ENCODE measurements around the gene EML6.

DNA sequence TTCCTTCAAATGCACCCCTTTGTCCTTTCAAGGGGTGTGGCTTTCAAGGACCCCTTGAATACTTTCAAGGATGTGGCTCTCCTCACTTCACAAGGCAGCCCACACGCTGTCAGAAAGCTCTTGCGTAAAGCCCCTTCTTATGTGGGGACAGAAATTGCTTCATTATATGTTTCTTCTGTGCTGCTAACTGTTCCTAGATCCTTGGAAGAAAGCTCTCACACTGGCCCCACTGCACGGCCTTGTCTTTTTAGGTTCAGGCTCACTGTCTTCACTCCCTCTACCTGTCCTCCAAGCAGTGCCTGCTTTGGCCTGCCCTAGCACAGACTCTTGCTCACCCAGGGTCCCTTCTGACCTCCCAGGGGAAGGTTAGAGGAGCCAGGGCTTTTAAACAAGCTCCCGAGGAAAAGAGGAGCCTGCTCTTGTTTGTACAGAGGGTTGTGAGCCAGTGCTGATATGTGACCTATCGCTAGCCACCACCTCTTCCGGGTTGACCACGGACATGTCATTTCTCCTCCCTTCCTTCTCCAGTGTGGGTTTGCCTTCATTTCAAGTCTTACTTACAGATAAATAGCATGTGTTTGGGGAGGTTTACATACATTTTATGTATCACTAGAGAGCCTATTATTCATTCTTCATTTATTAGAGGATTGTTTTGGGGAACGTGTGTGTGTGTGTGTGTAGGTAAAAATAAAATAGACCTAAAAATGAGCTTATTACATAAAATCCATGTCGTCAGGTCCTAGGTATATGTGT lies 232.1 kb downstream of the EML6 start:
- TF ChIP-seq, protein P1, sequence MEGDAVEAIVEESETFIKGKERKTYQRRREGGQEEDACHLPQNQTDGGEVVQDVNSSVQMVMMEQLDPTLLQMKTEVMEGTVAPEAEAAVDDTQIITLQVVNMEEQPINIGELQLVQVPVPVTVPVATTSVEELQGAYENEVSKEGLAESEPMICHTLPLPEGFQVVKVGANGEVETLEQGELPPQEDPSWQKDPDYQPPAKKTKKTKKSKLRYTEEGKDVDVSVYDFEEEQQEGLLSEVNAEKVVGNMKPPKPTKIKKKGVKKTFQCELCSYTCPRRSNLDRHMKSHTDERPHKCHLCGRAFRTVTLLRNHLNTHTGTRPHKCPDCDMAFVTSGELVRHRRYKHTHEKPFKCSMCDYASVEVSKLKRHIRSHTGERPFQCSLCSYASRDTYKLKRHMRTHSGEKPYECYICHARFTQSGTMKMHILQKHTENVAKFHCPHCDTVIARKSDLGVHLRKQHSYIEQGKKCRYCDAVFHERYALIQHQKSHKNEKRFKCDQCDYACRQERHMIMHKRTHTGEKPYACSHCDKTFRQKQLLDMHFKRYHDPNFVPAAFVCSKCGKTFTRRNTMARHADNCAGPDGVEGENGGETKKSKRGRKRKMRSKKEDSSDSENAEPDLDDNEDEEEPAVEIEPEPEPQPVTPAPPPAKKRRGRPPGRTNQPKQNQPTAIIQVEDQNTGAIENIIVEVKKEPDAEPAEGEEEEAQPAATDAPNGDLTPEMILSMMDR (IDR thresholded peaks at IDR 0.05): no peak
- TF ChIP-seq POLR2AphosphoS5 (IDR thresholded peaks at IDR 0.05) (no peak), POLR2A (IDR thresholded peaks at IDR 0.05) (no peak), EP300 (IDR thresholded peaks at IDR 0.05) (no peak)

All from gastroesophageal sphincter (tissue), 3 donors.